ENCODE results near the gene RASGRP2.

The RASGRP2 gene

GRCh38 chr11:64694821-64695365, 49.0 kb downstream of the RASGRP2 start:
- TF ChIP-seq GLIS3 (CRISPR knock-in tag; IDR thresholded peaks at IDR 0.05) = no peak
- ATAC-seq = peak; percentile 36; the same call in 2 of the 3 replicates

- TF ChIP-seq TSHZ2 (CRISPR knock-in tag; IDR thresholded peaks at IDR 0.05) = no peak
- no peak for TF ChIP-seq ZNF8 (CRISPR knock-in tag; IDR thresholded peaks at IDR 0.05)
- no peak for TF ChIP-seq TCF4 (CRISPR knock-in tag; IDR thresholded peaks at IDR 0.05; ENCODE audit: borderline replicate concordance)
- no peak for TF ChIP-seq POU6F1 (CRISPR knock-in tag; IDR thresholded peaks at IDR 0.05; ENCODE audit: borderline replicate concordance, low read depth)
- no peak for TF ChIP-seq ZNF565 (CRISPR knock-in tag; conservative IDR thresholded peaks at IDR 0.05; ENCODE audit: low read depth)
- no peak for TF ChIP-seq ESRRG (CRISPR knock-in tag; IDR thresholded peaks at IDR 0.05)
- TF ChIP-seq OSR1 (CRISPR knock-in tag; IDR thresholded peaks at IDR 0.05) = no peak
- no peak for TF ChIP-seq ISL1 (CRISPR knock-in tag; IDR thresholded peaks at IDR 0.05)
- no peak for TF ChIP-seq ARNTL (CRISPR knock-in tag; IDR thresholded peaks at IDR 0.05; ENCODE audit: borderline replicate concordance, low read depth)
- no peak for TF ChIP-seq CSRNP3 (CRISPR knock-in tag; IDR thresholded peaks at IDR 0.05)
- no peak for TF ChIP-seq ZFP30 (CRISPR knock-in tag; IDR thresholded peaks at IDR 0.05)
- TF ChIP-seq RARB (CRISPR knock-in tag; IDR thresholded peaks at IDR 0.05) = no peak
- TF ChIP-seq GLIS3 (CRISPR knock-in tag; IDR thresholded peaks at IDR 0.05) = no peak
- TF ChIP-seq ZNF70 (CRISPR knock-in tag; IDR thresholded peaks at IDR 0.05) = no peak
- TF ChIP-seq SNAI2 (CRISPR knock-in tag; IDR thresholded peaks at IDR 0.05) = no peak
- TF ChIP-seq ZFP3 (CRISPR knock-in tag; IDR thresholded peaks at IDR 0.05) = no peak
- no peak for TF ChIP-seq PPARA (CRISPR knock-in tag; IDR thresholded peaks at IDR 0.05; ENCODE audit: borderline replicate concordance)
- no peak for TF ChIP-seq TOX (CRISPR knock-in tag; IDR thresholded peaks at IDR 0.05; ENCODE audit: borderline replicate concordance)
- TF ChIP-seq PATZ1 (CRISPR knock-in tag; IDR thresholded peaks at IDR 0.05; ENCODE audit: borderline replicate concordance) = no peak
- no peak for ATAC-seq
These were observed 49.8 kb downstream of the RASGRP2 start for GRCh38 chr11:64694026-64694755.

- no peak for ATAC-seq
- TF ChIP-seq ZFP30 (CRISPR knock-in tag; IDR thresholded peaks at IDR 0.05) (no peak), PATZ1 (CRISPR knock-in tag; IDR thresholded peaks at IDR 0.05; ENCODE audit: borderline replicate concordance) (no peak), CREB5 (CRISPR knock-in tag; IDR thresholded peaks at IDR 0.05; ENCODE audit: low read depth) (no peak), ZC3H10 (CRISPR knock-in tag; IDR thresholded peaks at IDR 0.05) (no peak), TSHZ2 (CRISPR knock-in tag; IDR thresholded peaks at IDR 0.05) (no peak)
These were observed 51.1 kb downstream of the RASGRP2 start for GRCh38 chr11:64692764-64693331.

Measured in SK-N-SH treated with all-trans-retinoic acid at 6 μM for 48 hours (cell line).